GM19438 (cell line): ENCODE measurements around the gene SIVA1.

Experiments
- ATAC-seq: cut with Tn5 transposase; IDR thresholded peaks from one replicate; pipeline ENCODE4 v1.9.1; 2021; ENCODE audit warnings: low read depth; ENCODE audit not compliant: unreplicated experiment

SIVA1 gene

GRCh38 chr14:104794631-104794992 is 41.7 kb downstream of the SIVA1 start:
- ATAC-seq = no peak

GRCh38 chr14:104794993-104795780 is 42.2 kb downstream of the SIVA1 start, which contains the start of gene AKT1:
Gene AKT1 (minus strand): TSS chr14:104795748. CDS start chr14:104792643, 3,105 bp downstream.
- ATAC-seq = no peak

- no peak for ATAC-seq
Measured at GRCh38 chr14:104795781-104796686, 43.1 kb downstream of the SIVA1 start.

- no peak for ATAC-seq
Measured at GRCh38 chr14:104796687-104797081, 43.7 kb downstream of the SIVA1 start.

DNA sequence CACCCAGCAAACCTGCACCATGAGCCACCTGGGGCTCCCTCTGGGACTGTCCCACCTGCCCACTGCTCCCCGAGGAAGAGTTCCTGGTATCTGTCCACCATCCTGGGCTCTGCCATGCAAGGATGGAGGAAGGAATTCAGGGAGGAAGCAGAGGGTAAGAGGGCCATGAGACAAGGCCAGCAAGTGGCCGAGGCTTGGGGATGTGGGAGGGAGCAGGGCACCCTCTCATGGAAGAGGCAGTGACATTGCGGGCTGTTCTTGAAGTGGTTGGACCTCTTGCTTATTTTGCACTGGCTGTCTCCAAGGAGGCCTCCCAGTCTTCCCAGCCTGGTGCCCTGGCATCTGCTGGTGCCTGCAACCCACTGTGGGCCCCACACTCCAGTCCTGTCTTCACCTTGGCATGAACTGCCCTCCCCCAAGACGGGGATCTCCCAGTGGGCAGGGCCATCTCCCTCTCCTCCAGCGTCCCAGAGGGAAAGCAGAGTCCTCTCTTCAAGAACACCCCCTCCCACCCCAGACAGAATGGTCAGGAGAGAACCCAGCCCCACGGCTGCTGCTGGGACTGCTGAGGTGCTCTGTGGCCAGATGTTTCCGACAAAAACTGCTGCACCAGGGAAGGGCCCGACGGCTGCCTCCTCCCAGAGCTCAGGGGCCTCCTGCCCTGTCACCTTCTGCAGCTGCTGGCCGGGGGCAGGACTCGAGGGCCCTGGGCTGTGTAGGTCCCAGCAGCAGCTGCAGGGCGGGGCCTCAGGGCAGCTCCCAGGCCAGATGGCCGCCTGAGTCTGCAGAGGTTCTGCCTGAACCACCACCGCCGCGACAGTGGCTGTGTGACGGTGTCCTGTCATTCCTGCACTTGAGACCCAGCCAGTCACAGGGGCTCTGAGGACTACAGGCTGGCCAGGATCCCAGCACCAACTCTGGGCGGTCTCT is 44.4 kb downstream of the SIVA1 start:
- no peak for ATAC-seq

DNA sequence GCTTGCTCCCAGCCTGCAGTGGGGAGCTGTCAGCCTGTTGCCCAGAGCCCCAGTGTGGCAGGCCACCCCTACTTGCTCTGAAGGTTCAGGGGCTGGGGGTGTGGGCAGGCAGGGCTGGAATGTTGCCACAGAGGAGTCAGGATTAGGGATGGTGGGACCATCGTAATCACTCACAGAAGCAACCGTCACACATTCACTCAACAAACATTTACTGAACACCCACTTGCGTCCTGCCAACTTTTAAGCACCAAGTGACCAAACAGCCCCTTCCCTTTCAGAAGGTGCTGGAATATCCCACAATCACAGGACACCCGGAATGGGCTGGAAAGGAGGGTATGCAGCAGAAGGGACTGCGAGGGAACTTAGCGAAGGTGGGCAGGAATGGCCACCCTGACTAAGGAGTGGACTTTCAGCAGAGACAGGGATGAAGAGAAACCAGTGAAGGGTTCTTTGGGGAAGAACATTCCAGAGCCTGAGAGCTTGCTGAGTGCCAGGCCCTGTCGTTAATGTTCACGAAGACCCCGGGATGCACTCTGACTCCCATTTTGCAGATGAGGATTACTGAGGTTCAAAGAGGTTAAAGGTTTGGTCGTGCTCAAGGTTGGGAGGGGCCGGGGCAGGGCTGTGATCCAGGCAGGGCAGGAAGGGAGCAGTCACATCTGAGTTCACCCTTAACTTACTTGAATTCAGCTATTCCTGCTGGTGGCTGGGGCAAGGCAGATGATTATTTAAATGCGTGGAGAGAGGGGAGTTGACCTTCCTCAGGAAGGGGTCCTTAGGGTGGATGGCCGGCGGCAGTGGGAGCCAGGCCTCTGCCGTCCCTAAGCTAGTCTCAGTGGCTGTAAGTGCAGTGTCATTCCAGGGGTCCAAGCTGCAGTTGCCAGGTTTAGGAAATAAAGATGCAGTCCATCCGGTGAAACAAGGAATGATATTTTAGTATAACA is 45.6 kb downstream of the SIVA1 start:
- no peak for ATAC-seq

DNA sequence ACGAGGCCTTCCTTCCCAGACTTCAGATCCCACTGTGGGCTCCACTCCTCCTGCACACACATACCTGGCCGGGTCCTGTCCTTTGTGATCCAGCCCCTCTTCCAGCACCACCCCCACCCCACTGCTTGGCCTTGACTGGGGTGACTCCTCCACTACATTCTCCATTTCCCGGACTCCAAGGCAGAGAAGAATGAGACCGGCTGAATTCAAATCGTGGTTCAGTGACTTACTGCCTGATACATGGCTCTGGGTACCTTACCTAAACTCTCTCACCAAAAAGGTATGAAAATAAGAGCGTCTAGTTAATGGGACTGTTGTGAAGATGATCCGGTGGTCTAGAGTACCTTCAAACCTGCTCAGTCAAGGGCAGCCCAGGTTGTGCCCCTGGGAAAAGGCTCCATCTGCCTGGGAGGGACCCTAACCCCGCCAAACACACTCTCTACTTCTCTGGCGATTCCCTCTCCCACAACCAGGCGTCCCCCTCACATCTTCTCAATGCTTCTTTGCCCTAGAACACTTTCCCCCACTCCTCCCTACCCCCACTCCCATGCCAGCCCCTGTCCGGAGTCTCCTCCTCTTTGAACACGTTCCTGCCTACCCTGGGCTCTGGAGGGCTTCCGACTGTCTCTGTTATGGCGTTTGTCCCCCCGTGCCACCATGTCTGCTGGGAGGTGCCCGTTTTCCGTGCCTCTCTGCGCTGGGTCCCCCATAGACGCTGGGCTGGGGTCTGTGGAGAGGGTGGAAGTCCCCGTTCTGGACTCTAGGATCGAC is 46.5 kb downstream of the SIVA1 start:
- ATAC-seq = no peak

- peak; percentile 62 for ATAC-seq
Measured at GRCh38 chr14:104800015-104800770, 47.2 kb downstream of the SIVA1 start.

DNA sequence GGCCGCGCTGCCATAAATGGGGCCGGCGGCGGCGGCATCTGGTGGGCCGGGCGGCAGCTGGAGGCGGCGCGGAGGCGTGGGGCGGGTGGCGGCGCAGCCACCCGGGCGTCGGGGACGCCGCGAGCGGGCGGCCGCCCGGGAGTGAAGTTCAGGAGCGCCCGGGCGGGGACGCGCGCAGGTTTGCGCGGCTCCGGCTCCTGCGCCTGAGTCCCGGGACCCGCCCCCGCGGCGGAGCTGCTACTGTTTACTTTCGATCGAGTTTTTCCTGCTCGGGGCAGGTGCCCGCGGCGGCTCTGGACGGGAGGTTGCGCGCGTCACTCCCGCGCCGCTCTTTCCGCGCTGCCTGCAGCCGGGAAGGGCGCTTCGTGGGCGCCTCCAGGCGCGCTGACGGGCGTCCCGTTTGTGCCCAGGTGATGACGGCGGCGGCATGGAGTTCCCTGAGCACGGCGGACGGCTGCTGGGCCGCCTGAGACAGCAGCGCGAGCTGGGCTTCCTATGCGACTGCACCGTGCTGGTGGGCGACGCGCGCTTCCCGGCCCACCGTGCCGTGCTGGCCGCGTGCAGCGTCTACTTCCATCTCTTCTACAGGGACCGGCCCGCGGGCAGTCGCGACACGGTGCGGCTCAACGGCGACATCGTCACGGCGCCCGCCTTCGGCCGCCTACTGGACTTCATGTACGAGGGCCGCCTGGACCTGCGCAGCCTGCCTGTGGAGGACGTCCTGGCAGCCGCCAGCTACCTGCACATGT is 48.0 kb downstream of the SIVA1 start, which contains the start of gene ZBTB42:
Gene ZBTB42 (plus strand): TSS at position 331 of the 749 bp plus-strand sequence. CDS start 97 bp downstream, at position 428.
- ATAC-seq = peak; percentile 36

- ATAC-seq = no peak
Measured at GRCh38 chr14:104801520-104802393, 48.8 kb downstream of the SIVA1 start.

DNA sequence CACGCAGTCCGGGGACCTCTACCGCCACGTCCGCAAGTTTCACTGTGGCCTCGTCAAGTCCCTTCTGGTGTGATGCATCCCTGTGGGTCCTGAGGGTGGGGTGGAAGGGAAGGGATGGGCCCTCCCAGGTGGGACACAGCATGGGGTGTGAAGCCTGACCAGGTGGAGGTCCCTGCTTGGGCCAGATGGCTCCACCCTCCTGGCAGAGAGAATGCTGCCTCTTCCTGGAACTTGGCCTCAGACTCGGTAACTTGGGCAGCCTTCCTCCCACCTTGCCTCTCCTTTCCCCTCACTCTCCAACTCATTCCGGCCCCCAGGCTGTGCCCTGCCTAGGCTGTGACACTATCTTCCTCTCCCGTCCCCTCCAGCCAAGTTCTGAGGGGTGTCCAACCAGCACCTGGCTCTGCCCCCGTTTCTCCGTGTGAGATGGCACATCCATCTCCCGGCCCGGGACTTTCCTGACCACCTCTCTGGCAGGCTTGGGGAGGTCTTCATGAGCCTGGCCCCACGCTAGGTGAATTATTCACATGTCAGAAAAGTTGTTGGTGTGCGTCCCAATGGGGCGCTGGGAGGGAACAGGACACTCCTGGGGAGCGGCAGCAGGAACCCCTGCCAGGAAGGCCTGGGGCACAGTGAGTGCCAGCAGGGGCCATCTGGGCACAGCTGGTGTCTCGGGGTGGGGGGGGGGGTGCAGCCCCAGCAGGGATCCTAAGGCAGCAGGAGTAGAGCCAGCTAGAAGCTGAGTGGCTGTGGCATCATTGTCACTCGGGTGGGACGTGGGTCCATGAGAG is 49.6 kb downstream of the SIVA1 start:
- ATAC-seq = no peak

GRCh38 chr14:104803280-104803911 is 50.4 kb downstream of the SIVA1 start:
- ATAC-seq = no peak

- no peak for ATAC-seq
Measured at GRCh38 chr14:104803912-104804410, 51.0 kb downstream of the SIVA1 start.

DNA sequence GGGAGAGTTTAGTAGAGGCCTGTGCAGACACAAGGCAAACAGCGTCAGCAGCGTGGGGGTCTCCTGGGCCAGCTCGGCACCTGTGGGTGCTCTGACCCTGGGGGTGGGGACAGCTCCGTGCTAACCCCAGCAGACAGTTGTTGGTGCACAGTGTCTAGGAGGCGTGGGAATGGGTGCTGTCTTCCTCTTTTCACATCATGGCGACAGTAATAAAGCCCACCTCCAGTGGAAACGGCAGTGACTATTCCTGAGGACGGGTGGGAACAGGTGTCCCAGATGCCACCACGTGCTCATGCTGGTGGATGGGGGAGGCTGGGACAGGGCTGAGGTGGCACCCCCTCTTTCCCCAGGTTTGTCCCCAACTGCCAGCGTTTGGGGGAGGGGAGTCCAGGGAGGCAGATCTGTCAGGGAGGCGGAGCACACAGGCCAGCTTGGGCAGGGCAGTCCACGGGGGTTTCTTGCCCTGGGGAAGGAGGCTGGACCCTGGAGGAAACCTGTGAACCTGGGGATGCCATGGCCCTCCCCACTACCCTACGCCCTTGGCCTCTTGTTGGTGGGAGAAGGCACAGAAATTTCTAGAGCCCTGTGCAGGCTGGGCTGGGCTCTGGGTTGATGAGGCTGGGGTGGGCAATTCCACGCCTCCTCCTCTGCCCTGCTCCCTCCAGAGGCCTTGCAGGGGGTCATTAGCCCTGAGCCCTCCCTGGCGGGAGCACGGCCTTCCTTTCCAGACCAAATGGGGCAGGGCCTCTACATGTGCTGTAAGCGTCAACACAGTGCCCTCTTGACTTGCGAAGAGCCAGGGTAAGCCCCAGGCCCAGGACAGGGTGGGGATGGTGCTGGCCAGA is 51.8 kb downstream of the SIVA1 start:
- no peak for ATAC-seq
